ENCODE results near the gene SMARCD2.
"Not testable (repeated sequence)": the region's sequence is repeated elsewhere in the genome, so short reads cannot be mapped to it uniquely, and the experiment has no call there.

The SMARCD2 gene

DNA sequence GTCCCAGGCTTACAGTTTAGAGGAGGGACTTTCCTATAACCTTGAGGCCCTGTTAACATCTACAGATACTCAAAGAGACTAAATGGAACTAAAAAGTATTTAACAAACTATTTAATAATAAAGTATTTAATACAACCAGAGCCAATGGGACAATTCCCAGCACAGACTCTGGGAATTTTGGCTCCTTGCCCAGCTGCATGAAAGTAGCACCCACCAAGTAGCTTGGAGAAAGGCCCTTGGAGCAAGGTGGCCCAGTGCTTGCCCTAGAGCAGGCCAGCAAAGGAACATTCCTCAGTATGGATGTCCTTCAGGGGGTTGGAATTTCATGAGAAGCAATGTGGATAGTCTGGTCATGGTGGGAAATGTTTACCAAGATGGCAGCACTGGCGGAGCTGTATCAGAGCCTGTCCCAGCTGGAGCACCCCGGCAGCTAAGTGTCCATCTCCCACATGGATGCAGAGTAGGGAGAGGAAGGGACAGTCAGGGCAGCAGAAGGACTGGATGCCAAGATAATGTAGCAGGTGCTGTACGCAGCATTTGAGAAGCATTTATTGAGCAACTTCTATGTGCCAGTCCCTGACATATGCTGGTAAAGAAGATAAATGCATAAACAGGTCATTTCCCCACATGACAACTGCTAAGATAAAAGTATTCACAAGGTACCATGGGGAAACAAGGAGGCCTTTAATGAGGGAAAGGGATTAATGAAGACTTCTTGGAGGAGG, 5.2 kb upstream of the SMARCD2 start:
- no peak overlapping the region for H3K9ac ChIP-seq (ENCODE audit: low read length)
- H3K4me1 ChIP-seq (ENCODE audit: control insufficient read depth, insufficient read depth, low read length), result no peaks in the 10 kb centered on the region
- no peaks in the 10 kb centered on the region for H3K27me3 ChIP-seq (ENCODE audit: control insufficient read depth, insufficient read depth, low read length)
- H3K4me3 ChIP-seq (ENCODE audit: low read length), result no peak overlapping the region
- no peaks in the 10 kb centered on the region for H3K36me3 ChIP-seq (ENCODE audit: control insufficient read depth, insufficient read depth, low read length)
- no peaks in the 10 kb centered on the region for H3K9me3 ChIP-seq (ENCODE audit: control insufficient read depth, low read length)

DNA sequence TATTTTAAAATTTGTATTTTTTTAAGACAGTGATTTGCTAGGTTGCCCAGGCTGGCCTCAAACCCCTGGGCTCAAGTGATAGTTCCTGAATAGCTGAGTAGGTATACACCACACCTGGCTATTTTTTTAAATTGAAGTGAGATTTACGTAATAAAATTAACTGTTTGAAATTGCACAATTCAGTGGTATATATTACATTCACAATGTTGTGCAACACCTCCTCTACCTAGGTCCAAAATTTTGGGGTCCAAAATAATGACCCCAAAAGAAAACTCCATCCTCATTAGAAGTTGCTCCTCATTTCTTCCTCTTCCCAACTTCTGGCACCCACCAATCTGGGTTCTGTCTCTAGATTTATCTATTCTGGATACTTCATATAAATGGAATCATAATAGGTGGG, 3.0 kb upstream of the SMARCD2 start:
- no peak overlapping the region for H3K4me3 ChIP-seq (ENCODE audit: low read length)
- no peak overlapping the region for H3K9ac ChIP-seq (ENCODE audit: low read length)
- H3K4me1 ChIP-seq (ENCODE audit: control insufficient read depth, insufficient read depth, low read length), result peaks cover 10% of the 10 kb centered on the region
- H3K9me3 ChIP-seq (ENCODE audit: control insufficient read depth, low read length), result no peaks in the 10 kb centered on the region
- no peaks in the 10 kb centered on the region for H3K36me3 ChIP-seq (ENCODE audit: control insufficient read depth, insufficient read depth, low read length)
- no peaks in the 10 kb centered on the region for H3K27me3 ChIP-seq (ENCODE audit: control insufficient read depth, insufficient read depth, low read length)

DNA sequence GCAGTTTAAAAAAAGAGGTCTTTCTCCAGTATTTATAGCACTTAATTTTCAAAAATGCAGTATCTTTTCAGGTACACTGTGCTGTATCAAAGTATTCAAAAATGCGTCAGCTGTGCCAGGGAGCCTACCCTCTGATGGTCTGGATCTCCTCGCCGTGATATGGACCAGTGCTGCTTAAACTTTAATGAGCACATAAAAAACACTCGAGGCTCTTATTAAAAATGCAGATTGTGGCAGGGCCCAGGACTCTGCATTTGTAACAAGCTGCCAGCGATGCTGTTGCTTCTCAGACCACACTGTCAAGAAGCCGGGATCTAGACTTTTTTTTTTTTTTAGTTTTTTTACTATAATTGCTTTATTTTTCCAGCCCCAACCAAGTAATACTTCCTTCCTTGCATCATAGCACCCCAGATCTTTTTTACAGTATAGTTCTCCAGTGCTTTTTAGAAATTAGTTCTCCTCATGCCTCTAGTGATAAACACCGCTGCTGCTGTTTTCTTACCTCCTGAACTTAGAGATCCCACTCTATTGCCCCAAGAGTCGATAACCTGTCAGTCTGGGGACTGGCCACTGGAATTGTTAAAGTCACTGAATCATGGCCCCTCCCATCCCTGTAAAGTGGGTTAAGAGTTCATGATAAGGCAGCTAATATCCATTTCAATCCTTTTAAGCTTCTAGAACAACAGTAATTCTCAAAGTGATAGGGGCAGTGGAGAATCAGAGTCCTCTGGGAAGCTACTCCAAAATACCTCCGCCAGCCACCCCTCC, 1.6 kb upstream of the SMARCD2 start:
- peak overlapping the region; percentile 70 for H3K9ac ChIP-seq (ENCODE audit: low read length)
- H3K4me1 ChIP-seq (ENCODE audit: control insufficient read depth, insufficient read depth, low read length), result peaks cover 23% of the 10 kb centered on the region
- H3K4me3 ChIP-seq (ENCODE audit: low read length), result no peak overlapping the region

DNA sequence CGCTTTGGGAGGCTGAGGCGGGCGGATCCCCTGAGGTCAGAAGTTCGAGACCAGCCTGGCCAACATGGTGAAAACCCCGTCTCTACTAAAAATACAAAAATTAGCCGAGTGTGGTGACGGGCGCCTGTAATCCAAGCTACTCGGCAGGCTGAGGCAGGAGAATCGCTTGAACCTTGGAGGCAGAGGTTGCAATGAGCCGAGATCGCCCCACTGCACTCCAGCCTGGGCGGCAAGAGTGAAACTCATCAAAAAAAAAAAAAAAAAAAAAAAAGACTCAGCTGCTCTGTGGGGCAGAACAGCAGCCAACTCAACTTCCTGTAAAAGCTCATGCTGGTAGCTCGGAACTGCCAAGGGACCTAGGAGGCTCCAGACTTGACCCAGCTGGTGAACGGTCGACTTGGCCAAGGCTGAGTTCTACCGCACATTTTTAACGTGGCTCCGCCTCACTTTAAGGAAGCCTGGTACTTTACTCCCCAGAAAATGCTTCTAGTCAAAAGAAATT, 953 bp upstream of the SMARCD2 start:
- Histone ChIP-seq H3K4me1 (ENCODE audit: control insufficient read depth, insufficient read depth, low read length) (peaks cover 30% of the 10 kb centered on the region), H3K9ac (ENCODE audit: low read length) (peak overlapping the region; percentile 70), H3K4me3 (ENCODE audit: low read length) (peak overlapping the region; percentile 37)
- not testable (repeated sequence) for H3K36me3 ChIP-seq (ENCODE audit: control insufficient read depth, insufficient read depth, low read length); H3K9me3 ChIP-seq (ENCODE audit: control insufficient read depth, low read length); H3K27me3 ChIP-seq (ENCODE audit: control insufficient read depth, insufficient read depth, low read length)

More for the DNA sequence above, 1.6 kb upstream of the SMARCD2 start:
- no peaks in the 10 kb centered on the region for H3K27me3 ChIP-seq (ENCODE audit: control insufficient read depth, insufficient read depth, low read length)
- no peaks in the 10 kb centered on the region for H3K36me3 ChIP-seq (ENCODE audit: control insufficient read depth, insufficient read depth, low read length)
- no peaks in the 10 kb centered on the region for H3K9me3 ChIP-seq (ENCODE audit: control insufficient read depth, low read length)

DNA sequence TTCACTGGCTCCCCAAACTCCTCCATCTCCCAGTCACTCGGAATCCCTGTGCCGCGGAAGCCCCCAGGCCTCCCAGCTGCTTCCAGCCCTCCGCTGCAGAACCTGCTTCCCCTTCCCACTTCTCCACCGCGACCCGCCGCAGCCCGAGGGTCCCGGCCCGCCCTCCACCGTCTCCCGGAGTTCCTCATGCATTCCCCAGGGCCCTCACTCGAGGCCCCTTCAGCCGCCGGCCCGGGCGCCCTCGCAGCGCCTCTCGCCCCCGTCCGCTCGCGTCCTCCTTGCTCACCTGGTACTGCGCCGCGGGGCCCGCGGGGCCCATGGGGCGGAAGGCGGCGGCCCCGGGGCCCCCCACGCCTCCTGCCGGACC, 329 bp downstream of the SMARCD2 start:
- Histone ChIP-seq H3K4me3 (ENCODE audit: low read length) (peak overlapping the region; percentile 86), H3K9me3 (ENCODE audit: control insufficient read depth, low read length) (no peaks in the 10 kb centered on the region), H3K9ac (ENCODE audit: low read length) (peak overlapping the region; percentile 91), H3K4me1 (ENCODE audit: control insufficient read depth, insufficient read depth, low read length) (peaks cover 36% of the 10 kb centered on the region), H3K27me3 (ENCODE audit: control insufficient read depth, insufficient read depth, low read length) (no peaks in the 10 kb centered on the region), H3K36me3 (ENCODE audit: control insufficient read depth, insufficient read depth, low read length) (no peaks in the 10 kb centered on the region)

DNA sequence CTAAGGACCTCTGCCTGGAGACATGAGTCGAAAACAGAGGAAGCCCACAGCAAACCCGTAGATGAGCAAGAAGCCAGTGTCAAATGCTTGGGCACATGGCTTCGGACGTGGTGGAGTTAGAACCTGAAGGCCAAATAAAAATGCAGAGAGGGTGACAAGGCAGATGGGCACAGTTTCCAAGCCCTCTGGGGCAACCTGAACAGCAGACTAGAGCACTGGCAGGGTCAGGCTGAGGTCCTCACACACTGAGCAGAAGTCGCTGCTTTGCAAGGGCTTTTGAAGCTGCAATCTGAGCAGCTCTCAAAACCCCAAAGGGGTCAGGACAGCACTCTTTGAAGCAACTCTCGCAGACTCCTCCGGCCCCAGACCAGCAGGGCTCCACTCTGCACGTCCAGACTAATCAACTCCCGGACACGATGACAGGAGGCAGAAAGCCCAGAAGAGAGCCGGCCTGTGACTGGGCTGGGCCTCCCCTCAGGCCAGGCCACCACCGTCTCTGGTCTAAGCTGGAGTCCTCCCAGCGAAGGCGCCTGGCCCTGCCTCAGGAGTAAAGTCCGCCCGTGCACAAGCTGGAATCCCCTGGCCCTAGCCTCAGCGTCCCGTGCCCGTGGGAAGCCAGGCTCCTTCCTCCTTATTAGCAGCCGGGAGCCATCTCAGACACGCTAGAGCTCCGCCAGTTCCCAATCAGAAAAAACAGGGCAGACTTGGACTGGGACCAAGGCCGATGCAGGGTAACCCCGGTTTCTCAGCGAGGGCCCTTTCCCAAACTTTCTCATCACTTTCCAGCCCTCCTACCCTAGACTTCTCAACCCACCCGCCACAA, 924 bp downstream of the SMARCD2 start:
- no peaks in the 10 kb centered on the region for H3K27me3 ChIP-seq (ENCODE audit: control insufficient read depth, insufficient read depth, low read length)
- peak overlapping the region; percentile 86 for H3K4me3 ChIP-seq (ENCODE audit: low read length)
- H3K9ac ChIP-seq (ENCODE audit: low read length), result peak overlapping the region; percentile 91
- H3K9me3 ChIP-seq (ENCODE audit: control insufficient read depth, low read length), result no peaks in the 10 kb centered on the region
- peaks cover 36% of the 10 kb centered on the region for H3K4me1 ChIP-seq (ENCODE audit: control insufficient read depth, insufficient read depth, low read length)
- H3K36me3 ChIP-seq (ENCODE audit: control insufficient read depth, insufficient read depth, low read length), result no peaks in the 10 kb centered on the region

DNA sequence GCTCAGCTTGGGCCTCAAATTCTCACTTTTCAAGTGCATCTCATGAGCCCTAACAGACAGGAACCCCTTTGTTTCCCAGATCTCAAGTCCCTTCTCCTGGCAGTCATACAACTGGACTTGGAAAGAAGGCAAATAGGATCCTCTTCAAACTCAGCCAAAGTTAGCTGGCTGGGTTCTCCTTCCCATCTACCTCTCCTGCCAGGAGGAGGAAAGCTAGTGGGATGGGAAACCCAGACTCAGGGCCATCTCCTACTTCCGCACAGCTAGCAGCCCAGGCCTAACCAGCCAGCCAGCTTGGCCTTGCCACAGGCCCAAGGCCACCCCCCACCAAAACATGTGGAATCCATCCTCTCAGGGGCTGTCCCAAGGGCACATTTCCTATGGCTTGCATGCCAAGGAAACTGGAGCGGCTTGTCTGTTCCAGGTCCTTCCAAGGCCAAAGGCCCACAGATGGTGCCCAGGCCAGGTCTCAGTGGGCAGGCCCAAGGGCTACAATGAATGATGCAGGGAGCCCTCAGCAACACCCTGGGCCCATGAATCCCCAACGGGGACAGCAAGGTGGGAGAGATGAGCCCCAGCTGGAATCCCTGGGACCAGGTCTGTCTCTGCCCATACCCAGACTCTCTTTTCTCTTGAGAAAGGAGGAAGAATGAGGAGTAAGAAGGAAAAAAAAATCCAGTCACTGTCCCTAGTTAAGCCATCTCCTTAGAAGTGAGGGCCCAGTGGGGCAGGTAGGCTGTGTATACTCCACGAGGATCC, 1.7 kb downstream of the SMARCD2 start:
- Histone ChIP-seq H3K27me3 (ENCODE audit: control insufficient read depth, insufficient read depth, low read length) (no peaks in the 10 kb centered on the region), H3K4me3 (ENCODE audit: low read length) (peak overlapping the region; percentile 86), H3K9me3 (ENCODE audit: control insufficient read depth, low read length) (no peaks in the 10 kb centered on the region), H3K9ac (ENCODE audit: low read length) (peak overlapping the region; percentile 91), H3K36me3 (ENCODE audit: control insufficient read depth, insufficient read depth, low read length) (no peaks in the 10 kb centered on the region), H3K4me1 (ENCODE audit: control insufficient read depth, insufficient read depth, low read length) (peaks cover 36% of the 10 kb centered on the region)

DNA sequence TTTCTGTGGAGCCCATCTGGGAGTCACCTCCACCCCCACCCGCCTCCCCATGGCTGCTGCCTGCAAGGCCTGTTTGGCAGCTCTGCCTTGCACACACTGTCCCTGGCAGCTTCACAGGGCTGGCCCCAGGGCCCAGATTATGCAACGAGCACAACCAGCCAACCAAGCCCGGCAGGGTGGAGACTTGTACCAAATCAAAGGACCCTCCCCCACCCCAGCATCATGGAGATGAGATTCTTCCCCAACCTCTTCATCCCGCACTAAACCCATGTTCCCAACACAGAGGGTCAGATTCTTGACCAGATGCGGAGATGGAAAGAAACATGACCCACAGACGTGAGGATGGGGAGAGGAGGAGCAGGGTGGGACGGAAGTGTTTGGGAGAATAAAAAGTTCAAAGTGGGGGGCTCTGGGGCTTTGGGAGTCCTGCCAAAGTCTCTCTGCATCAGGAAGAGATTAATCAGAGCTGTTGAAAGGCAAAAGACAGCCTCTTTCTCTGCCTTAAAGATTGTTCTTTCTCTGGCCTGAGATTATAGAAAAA, 3.8 kb downstream of the SMARCD2 start:
- Histone ChIP-seq H3K4me1 (ENCODE audit: control insufficient read depth, insufficient read depth, low read length) (peaks cover 36% of the 10 kb centered on the region), H3K36me3 (ENCODE audit: control insufficient read depth, insufficient read depth, low read length) (peaks cover 4% of the 10 kb centered on the region), H3K9ac (ENCODE audit: low read length) (peak overlapping the region; percentile 40), H3K4me3 (ENCODE audit: low read length) (no peak overlapping the region), H3K27me3 (ENCODE audit: control insufficient read depth, insufficient read depth, low read length) (no peaks in the 10 kb centered on the region), H3K9me3 (ENCODE audit: control insufficient read depth, low read length) (no peaks in the 10 kb centered on the region)

DNA sequence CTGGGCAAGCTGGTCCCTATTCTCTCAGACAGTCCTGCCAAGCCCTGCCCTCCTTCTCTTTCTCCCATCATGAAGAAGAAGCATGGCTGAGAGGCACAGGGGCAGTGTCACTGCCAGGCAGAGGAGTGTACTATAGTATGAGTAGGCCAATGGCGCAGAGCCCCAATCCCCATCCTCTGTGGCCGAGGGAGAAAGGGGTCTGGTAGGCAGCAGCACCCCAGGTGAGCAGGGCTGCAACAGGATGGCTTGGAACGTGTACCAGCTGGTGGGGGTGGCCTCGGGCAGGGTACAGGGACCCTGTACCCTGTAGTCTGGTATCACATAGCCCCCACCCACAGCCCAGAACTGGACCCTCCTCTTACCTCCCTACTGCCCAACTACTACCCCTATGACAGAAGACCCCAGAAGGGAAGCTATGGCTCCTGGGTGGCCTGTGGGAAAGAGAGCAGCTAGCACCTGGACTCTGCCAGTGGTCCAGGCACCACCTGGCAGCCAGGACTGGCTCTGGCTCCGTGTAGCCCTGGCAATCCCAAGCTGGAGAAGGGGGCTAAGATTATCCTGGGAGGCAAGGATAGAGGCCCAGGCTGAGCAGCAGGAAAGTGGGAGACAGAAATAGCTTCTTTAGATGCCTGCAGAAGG, 4.4 kb downstream of the SMARCD2 start:
- no peak overlapping the region for H3K4me3 ChIP-seq (ENCODE audit: low read length)
- H3K9me3 ChIP-seq (ENCODE audit: control insufficient read depth, low read length), result no peaks in the 10 kb centered on the region

DNA sequence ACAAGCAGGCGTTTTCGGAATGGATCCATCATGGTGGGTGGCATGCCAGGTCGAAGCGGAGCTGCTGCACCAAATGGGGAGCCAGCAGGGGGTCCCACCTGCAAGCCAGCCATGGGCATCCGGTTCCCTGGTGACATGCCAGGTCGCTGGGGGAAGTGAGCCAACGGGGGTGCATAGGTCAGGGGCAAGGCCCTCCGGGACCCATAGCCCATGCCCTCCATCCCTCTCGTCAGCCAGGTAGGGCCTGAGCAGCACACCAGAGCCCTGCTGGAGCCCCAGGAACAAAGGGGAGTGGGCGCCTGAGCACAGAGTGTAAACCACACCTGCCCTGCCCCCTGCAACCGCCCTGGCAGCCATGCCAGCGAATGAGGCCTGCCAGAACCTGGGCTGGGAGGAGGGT, 5.0 kb downstream of the SMARCD2 start:
- H3K9ac ChIP-seq (ENCODE audit: low read length), result no peak overlapping the region
- no peak overlapping the region for H3K4me3 ChIP-seq (ENCODE audit: low read length)
- no peaks in the 10 kb centered on the region for H3K27me3 ChIP-seq (ENCODE audit: control insufficient read depth, insufficient read depth, low read length)
- H3K36me3 ChIP-seq (ENCODE audit: control insufficient read depth, insufficient read depth, low read length), result peaks cover 13% of the 10 kb centered on the region
- no peaks in the 10 kb centered on the region for H3K9me3 ChIP-seq (ENCODE audit: control insufficient read depth, low read length)
- H3K4me1 ChIP-seq (ENCODE audit: control insufficient read depth, insufficient read depth, low read length), result peaks cover 36% of the 10 kb centered on the region

More for the DNA sequence above, 4.4 kb downstream of the SMARCD2 start:
- Histone ChIP-seq H3K9ac (ENCODE audit: low read length) (peak overlapping the region; percentile 40), H3K36me3 (ENCODE audit: control insufficient read depth, insufficient read depth, low read length) (peaks cover 10% of the 10 kb centered on the region), H3K4me1 (ENCODE audit: control insufficient read depth, insufficient read depth, low read length) (peaks cover 36% of the 10 kb centered on the region), H3K27me3 (ENCODE audit: control insufficient read depth, insufficient read depth, low read length) (no peaks in the 10 kb centered on the region)

DNA sequence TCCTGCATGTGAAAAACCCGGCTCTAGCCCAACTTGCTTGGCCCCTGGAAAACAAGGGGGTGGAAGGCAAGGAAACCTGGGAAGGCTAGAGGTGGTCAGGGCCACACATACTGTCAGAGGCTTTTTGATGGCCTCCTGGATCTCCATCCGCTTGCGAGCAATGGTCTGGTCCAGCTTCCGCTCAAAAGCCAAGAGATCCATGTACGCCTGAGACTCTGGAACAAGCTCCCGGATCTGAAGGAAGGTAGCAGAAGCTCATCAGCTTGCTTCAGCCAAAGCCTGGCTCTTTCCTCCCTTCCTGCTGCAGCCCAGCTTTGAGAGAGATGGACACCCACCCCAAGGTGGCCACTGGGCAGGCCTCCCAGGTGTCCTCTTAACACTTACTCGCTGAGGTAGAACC, 5.7 kb downstream of the SMARCD2 start:
- peaks cover 17% of the 10 kb centered on the region for H3K36me3 ChIP-seq (ENCODE audit: control insufficient read depth, insufficient read depth, low read length)
- H3K9ac ChIP-seq (ENCODE audit: low read length), result no peak overlapping the region
- no peaks in the 10 kb centered on the region for H3K27me3 ChIP-seq (ENCODE audit: control insufficient read depth, insufficient read depth, low read length)
- no peak overlapping the region for H3K4me3 ChIP-seq (ENCODE audit: low read length)
- no peaks in the 10 kb centered on the region for H3K9me3 ChIP-seq (ENCODE audit: control insufficient read depth, low read length)
- peaks cover 36% of the 10 kb centered on the region for H3K4me1 ChIP-seq (ENCODE audit: control insufficient read depth, insufficient read depth, low read length)
